ENCODE measurements around the gene SMAD2.

The SMAD2 gene

DNA sequence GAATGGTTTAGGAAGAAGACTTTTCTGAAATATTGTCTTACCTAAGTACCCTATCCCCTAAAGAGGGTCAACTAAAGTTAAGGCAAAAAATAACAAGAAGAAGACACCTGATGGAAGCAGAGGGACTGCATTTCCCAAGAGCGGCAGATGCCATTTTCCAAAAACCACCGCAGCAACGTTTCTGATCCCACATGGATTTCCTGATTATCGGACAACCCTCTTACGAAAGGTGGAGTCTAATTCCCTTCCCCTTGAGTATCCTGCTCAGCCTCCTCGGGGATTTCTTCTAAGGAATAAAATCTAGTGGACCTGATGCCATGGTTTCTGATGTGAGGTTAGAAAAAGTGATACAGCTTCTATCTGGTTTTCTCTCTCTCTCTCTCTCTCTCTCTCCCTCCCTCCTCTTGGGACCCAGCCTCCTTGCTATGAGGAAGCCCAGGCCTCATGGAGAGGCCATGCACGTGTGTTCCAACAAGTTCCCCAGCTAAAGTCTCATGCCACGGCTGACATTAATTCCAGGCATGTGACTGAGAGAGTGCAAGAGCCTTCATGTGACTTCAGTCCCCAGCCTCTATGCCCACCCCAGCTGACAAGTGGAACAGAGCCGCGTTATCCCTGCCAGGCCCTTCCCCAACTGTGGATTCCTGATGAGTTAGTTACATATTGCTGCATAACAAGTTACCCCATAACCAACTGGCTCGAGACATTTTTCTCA, 150.3 kb downstream of the SMAD2 start:
- DNase-seq (ENCODE audit: low spot score): no peak

GRCh38 chr18:47779381-47779780, 151.1 kb downstream of the SMAD2 start:
- no peak for DNase-seq (ENCODE audit: low spot score)
- no peak for TF ChIP-seq CTCF (IDR thresholded peaks at IDR 0.05; ENCODE audit: extremely low read depth, missing control alignments)

More for the DNA sequence above, 150.3 kb downstream of the SMAD2 start:
- no peak for TF ChIP-seq CTCF (IDR thresholded peaks at IDR 0.05; ENCODE audit: extremely low read depth, missing control alignments)

GRCh38 chr18:47777626-47778025, 152.8 kb downstream of the SMAD2 start:
- no peak for DNase-seq (ENCODE audit: low spot score)
- TF ChIP-seq CTCF (IDR thresholded peaks at IDR 0.05; ENCODE audit: extremely low read depth, missing control alignments): no peak

DNA sequence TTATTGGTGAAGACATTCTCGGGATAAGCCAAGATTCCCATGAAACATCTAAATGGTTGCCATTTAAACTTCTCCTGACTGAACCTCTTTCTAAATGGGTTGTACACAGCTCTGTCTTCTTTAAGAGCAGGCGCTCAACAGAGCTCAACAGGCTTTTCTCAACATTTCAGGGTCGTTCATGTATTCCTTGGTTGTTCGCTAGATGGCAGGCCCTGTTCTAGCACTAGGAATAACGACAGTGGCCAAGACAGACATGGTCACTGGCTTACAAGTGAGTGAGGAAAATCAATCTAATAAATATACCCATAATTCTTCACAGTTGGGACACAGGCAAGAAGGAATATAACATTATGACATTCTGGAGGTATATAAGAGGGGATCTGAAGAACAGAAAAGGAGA, 154.5 kb downstream of the SMAD2 start:
- TF ChIP-seq CTCF (IDR thresholded peaks at IDR 0.05; ENCODE audit: extremely low read depth, missing control alignments): no peak
- DNase-seq (ENCODE audit: low spot score): no peak

DNA sequence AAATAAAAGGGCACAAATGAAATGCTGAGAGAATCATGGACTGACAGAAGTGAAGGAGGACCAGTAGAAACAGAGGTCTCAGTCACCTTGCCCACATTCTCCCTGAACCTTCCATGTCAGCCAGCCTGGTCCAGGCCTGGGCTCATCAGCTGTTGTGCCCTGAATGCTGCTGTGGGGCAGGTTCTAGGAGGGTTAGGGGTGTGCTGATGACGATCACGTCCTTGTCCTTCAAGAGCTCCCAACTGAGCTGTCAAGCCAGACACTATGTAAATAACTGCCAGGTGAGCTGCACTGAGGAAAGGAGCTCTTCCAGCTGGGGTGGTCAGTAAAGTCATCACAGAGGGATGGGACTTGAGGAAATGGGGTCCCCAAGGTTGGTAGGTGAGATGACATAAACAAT, 156.5 kb downstream of the SMAD2 start:
- DNase-seq (ENCODE audit: low spot score): no peak
- no peak for TF ChIP-seq CTCF (IDR thresholded peaks at IDR 0.05; ENCODE audit: extremely low read depth, missing control alignments)

GRCh38 chr18:47772374-47773248, 157.8 kb downstream of the SMAD2 start:
- peak; percentile 91 for TF ChIP-seq CTCF (IDR thresholded peaks at IDR 0.05; ENCODE audit: extremely low read depth, missing control alignments)
- DNase-seq (ENCODE audit: low spot score): peak; percentile 71

DNA sequence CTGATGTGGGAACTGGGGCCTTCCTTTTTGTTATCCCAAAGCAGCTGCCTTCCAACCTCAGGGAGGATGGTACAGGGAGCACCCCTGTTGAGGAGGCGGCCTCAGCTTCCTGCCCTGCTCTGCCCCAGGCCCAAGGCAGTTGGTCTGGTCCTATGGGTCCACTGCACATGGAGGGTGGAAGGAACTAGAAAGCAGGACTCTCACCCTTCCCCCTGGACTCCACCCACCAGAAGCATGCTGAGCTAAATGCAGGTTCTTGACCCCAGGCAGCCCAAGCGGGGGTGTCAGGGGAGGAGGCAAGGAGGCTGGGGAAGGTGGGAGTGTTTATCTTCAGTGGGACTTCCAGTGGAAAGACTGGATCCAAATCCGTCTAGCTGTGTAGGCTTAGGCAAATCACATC, 158.5 kb downstream of the SMAD2 start:
- DNase-seq (ENCODE audit: low spot score): no peak
- TF ChIP-seq CTCF (IDR thresholded peaks at IDR 0.05; ENCODE audit: extremely low read depth, missing control alignments): no peak

Data from GM20000 (cell line).